H1 (cell line): ENCODE results near the gene PHKA2. TPM values are rescaled to one million over a fixed set of nuclear protein-coding genes. Genes with fewer than 3 reads are reported as not detected.

Experiments used
- CTCF ChIA-PET: fragments of 300-600 bp; sonication (Branson Sonifier 250); formaldehyde crosslinking; loops from one replicate; lab custom pipeline; 2021; ENCODE audit not compliant: partially characterized antibody; lab: Charles Lee
- POLR2A ChIA-PET: fragments of 300-600 bp; sonication (Branson Sonifier 250); formaldehyde crosslinking; loops from one replicate; lab custom pipeline; 2021; ENCODE audit warnings: inconsistent platforms; ENCODE audit not compliant: partially characterized antibody; lab: Charles Lee
- DNase-seq, 2 experiments: peaks; one replicate each; pipeline versions ENCODE4 v3.0.0 to v3.0.0-alpha.2; 2010 to 2022; ENCODE audit warnings: low spot score in 2 of 2, low read depth in 1 of 2, mixed read lengths in 1 of 2
- FAIRE-seq: peaks from 2 replicates; lab custom pipeline; 2011; peaks lifted over from hg19 to GRCh38; lab: Jason Lieb, UNC
- H2AFZ ChIP-seq: 2 replicates; pipeline ENCODE4 v1.8.1; 2012; ENCODE audit warnings: low read length, inconsistent platforms
- H2AK5ac ChIP-seq: 2 replicates; pipeline ENCODE4 v1.6.1; 2013; ENCODE audit warnings: low read depth, low read length
- H2BK120ac ChIP-seq: replicated peaks from 2 replicates; pipeline ENCODE3; 2013; ENCODE audit warnings: low read depth, low read length, inconsistent platforms
- H2BK12ac ChIP-seq: 2 replicates; pipeline ENCODE4 v1.6.1; 2013; ENCODE audit warnings: low read depth, low read length
- H2BK15ac ChIP-seq: 2 replicates; pipeline ENCODE4 v1.6.1; 2013; ENCODE audit warnings: low read length
- H2BK20ac ChIP-seq: 2 replicates; pipeline ENCODE4 v1.6.1; 2013; ENCODE audit warnings: low read length
- H2BK5ac ChIP-seq: 2 replicates; pipeline ENCODE4 v1.6.1; 2013; ENCODE audit warnings: low read depth, low read length
- H3K14ac ChIP-seq: 2 replicates; pipeline ENCODE4 v1.6.1; 2013; ENCODE audit warnings: inconsistent platforms; ENCODE audit not compliant: insufficient read length
- H3K18ac ChIP-seq: 2 replicates; pipeline ENCODE4 v1.6.1; 2013; ENCODE audit warnings: low read length; ENCODE audit errors: extremely low read depth
- H3K23ac ChIP-seq: 2 replicates; pipeline ENCODE4 v1.6.1; 2013; ENCODE audit warnings: inconsistent platforms; ENCODE audit not compliant: insufficient read length
- H3K23me2 ChIP-seq: 2 replicates; pipeline ENCODE4 v1.6.1; 2013; ENCODE audit warnings: low read depth, low read length
- H3K27ac ChIP-seq: 2 replicates; pipeline ENCODE4 v1.6.1; 2011; ENCODE audit warnings: low read depth, low read length, inconsistent platforms
- H3K27me3 ChIP-seq, 4 experiments: replicated peaks in 1 of 4; 1 replicate in 1 of 4; 2 replicates in 3 of 4; pipeline versions ENCODE4 v1.6.1 to v1.8.1; 2011 to 2013; ENCODE audit warnings: low read length in 3 of 4, mild to moderate bottlenecking in 3 of 4, inconsistent platforms in 2 of 4, mixed read lengths in 2 of 4, moderate library complexity in 1 of 4; ENCODE audit not compliant: control insufficient read depth in 3 of 4, insufficient read depth in 3 of 4; ENCODE audit errors: extremely low read depth in 1 of 4
- H3K36me3 ChIP-seq, 4 experiments: 2 replicates each; pipeline versions ENCODE4 v1.6.1 to v1.8.1; 2011 to 2013; ENCODE audit warnings: mild to moderate bottlenecking in 4 of 4, low read length in 3 of 4, moderate library complexity in 2 of 4, control low read depth in 1 of 4, inconsistent platforms in 1 of 4; ENCODE audit not compliant: insufficient read depth in 4 of 4, control insufficient read depth in 2 of 4
- H3K4ac ChIP-seq: replicated peaks from 2 replicates; pipeline ENCODE3; 2013; ENCODE audit warnings: low read length, low read depth, mixed read lengths, inconsistent platforms; ENCODE audit not compliant: insufficient read length
- H3K4me1 ChIP-seq, 4 experiments: replicated peaks in 1 of 4; 1 replicate in 1 of 4; 2 replicates in 3 of 4; pipeline versions ENCODE4 v1.6.1 to v1.8.1; 2011 to 2013; ENCODE audit warnings: low read length in 3 of 4, inconsistent platforms in 2 of 4, mixed read lengths in 1 of 4; ENCODE audit not compliant: insufficient read depth in 4 of 4, control insufficient read depth in 3 of 4
- H3K4me2 ChIP-seq, 2 experiments: 2 replicates each; pipeline versions ENCODE4 v1.6.1 to v1.8.1; 2011 to 2013; ENCODE audit warnings: low read depth in 2 of 2, low read length in 2 of 2, control low read depth in 1 of 2, inconsistent platforms in 1 of 2, mild to moderate bottlenecking in 1 of 2; ENCODE audit not compliant: insufficient read depth in 1 of 2
- H3K4me3 ChIP-seq, 4 experiments: fragments of 200-600, 300-600 bp in 1 of 4; sonication (generic), shearing (Covaris generic), sonication (Bioruptor Twin) in 1 of 4; 2 replicates each; pipeline versions ENCODE4 v1.5.1 to v1.8.1; 2011 to 2016; ENCODE audit warnings: low read length in 4 of 4, low read depth in 3 of 4, control low read depth in 2 of 4, inconsistent platforms in 2 of 4, mild to moderate bottlenecking in 2 of 4, mixed read lengths in 1 of 4, moderate library complexity in 1 of 4; ENCODE audit not compliant: insufficient read depth in 2 of 4; ENCODE audit errors: extremely low read depth in 1 of 4
- H3K56ac ChIP-seq: replicated peaks from 2 replicates; pipeline ENCODE3; 2013; ENCODE audit warnings: low read depth, mild to moderate bottlenecking, mixed read lengths, low read length, inconsistent platforms; ENCODE audit not compliant: insufficient read length
- H3K79me1 ChIP-seq: 2 replicates; pipeline ENCODE4 v1.6.1; 2013; ENCODE audit warnings: low read depth, low read length, control low read depth
- H3K79me2 ChIP-seq, 2 experiments: 2 replicates each; pipeline versions ENCODE4 v1.6.1 to v1.8.1; 2012 to 2013; ENCODE audit warnings: low read length in 2 of 2, mild to moderate bottlenecking in 2 of 2, inconsistent platforms in 1 of 2; ENCODE audit not compliant: insufficient read depth in 2 of 2, control insufficient read depth in 1 of 2
- H3K9ac ChIP-seq, 4 experiments: replicated peaks in 1 of 4; 1 replicate in 1 of 4; 2 replicates in 3 of 4; pipeline versions ENCODE4 v1.6.1 to v1.8.1; 2011 to 2013; ENCODE audit warnings: low read depth in 3 of 4, low read length in 3 of 4, control low read depth in 2 of 4, mild to moderate bottlenecking in 2 of 4, moderate library complexity in 2 of 4, inconsistent platforms in 1 of 4; ENCODE audit errors: extremely low read depth in 1 of 4
- H3K9me3 ChIP-seq, 2 experiments: 2 replicates each; pipeline versions ENCODE4 v1.6.1 to v1.8.1; 2012 to 2013; ENCODE audit warnings: mild to moderate bottlenecking in 2 of 2, moderate library complexity in 2 of 2, control low read depth in 1 of 2, inconsistent platforms in 1 of 2, low read depth in 1 of 2, low read length in 1 of 2, mixed read lengths in 1 of 2; ENCODE audit not compliant: insufficient read depth in 2 of 2
- H4K20me1 ChIP-seq, 2 experiments: replicated peaks in 1 of 2; 2 replicates each; pipeline versions ENCODE3 to v1.8.1; 2011 to 2013; ENCODE audit warnings: inconsistent platforms in 2 of 2, low read length in 2 of 2, mild to moderate bottlenecking in 1 of 2; ENCODE audit not compliant: insufficient read depth in 2 of 2, control insufficient read depth in 1 of 2
- H4K5ac ChIP-seq: 2 replicates; pipeline ENCODE4 v1.6.1; 2013; ENCODE audit warnings: low read length, low read depth, mixed read lengths, inconsistent platforms; ENCODE audit not compliant: insufficient read length
- H4K8ac ChIP-seq: 2 replicates; pipeline ENCODE4 v1.8.0; 2013; ENCODE audit warnings: mild to moderate bottlenecking, moderate library complexity, low read length, inconsistent platforms; ENCODE audit not compliant: insufficient read depth; ENCODE audit errors: extremely low read depth
- H4K91ac ChIP-seq: replicated peaks from 2 replicates; pipeline ENCODE3; 2013; ENCODE audit warnings: low read length, mixed read lengths, inconsistent platforms; ENCODE audit not compliant: insufficient read length
- BACH1 ChIP-seq: IDR thresholded peaks from 2 replicates; pipeline ENCODE4 v1.6.1; 2012; ENCODE audit warnings: low read length, improper control_type of control experiment
- BRCA1 ChIP-seq: IDR thresholded peaks from 2 replicates; pipeline ENCODE4 v1.6.1; 2012; ENCODE audit warnings: low read depth, low read length, improper control_type of control experiment
- CBX8 ChIP-seq: fragments of 300-800, 300-1000 bp; sonication (generic); IDR thresholded peaks from 2 replicates; pipeline ENCODE4 v1.7.1; 2016; ENCODE audit warnings: low read depth, low read length, borderline replicate concordance
- KDM1A ChIP-seq: fragments of 200-600, 300-600 bp; sonication (generic); IDR thresholded peaks from 2 replicates; pipeline ENCODE4 v1.7.1; 2016; ENCODE audit warnings: mild to moderate bottlenecking, low read length, borderline replicate concordance
- KDM5A ChIP-seq: fragments of 200-600 bp; IDR thresholded peaks from 2 replicates; pipeline ENCODE4 v1.7.1; 2012; ENCODE audit warnings: mild to moderate bottlenecking, low read length, inconsistent platforms, mixed read lengths
- NANOG ChIP-seq: IDR thresholded peaks from 2 replicates; pipeline ENCODE4 v1.6.1; 2011; ENCODE audit warnings: low read length, low read depth, mild to moderate bottlenecking, inconsistent platforms; ENCODE audit not compliant: insufficient read depth, poor library complexity, severe bottlenecking
- NRF1 ChIP-seq: IDR thresholded peaks from 2 replicates; pipeline ENCODE4 v1.6.1; 2011; ENCODE audit warnings: mild to moderate bottlenecking, low read depth, low read length, improper control_type of control experiment
- RBBP5 ChIP-seq: IDR thresholded peaks from 2 replicates; pipeline ENCODE4 v1.7.1; 2012; ENCODE audit warnings: low read depth, mild to moderate bottlenecking, inconsistent platforms, low read length, moderate library complexity, borderline replicate concordance
- RNF2 ChIP-seq: fragments of 200-900, 300-1000 bp; sonication (generic); IDR thresholded peaks from 2 replicates; pipeline ENCODE4 v1.7.1; 2016; ENCODE audit warnings: borderline replicate concordance, low read depth, mild to moderate bottlenecking, antibody characterized with exemption, low read length; ENCODE audit not compliant: poor library complexity, severe bottlenecking; ENCODE audit errors: missing control alignments
- SP2 ChIP-seq: IDR thresholded peaks from 2 replicates; pipeline ENCODE4 v1.6.1; 2012; ENCODE audit warnings: mild to moderate bottlenecking, low read length, inconsistent platforms
- YY1 ChIP-seq: IDR thresholded peaks from 2 replicates; pipeline ENCODE4 v1.6.1; 2011; ENCODE audit warnings: low read depth, mild to moderate bottlenecking, low read length
- WGBS, 2 experiments: shearing (Covaris generic) in 1 of 2; methylation state at CpG; one replicate each; pipeline versions ENCODE4 v1.1.6 to v1.1.7; 2013 to 2015; ENCODE audit warnings: low lambda C conversion rate in 2 of 2, mixed read lengths in 2 of 2, inconsistent platforms in 1 of 2, low coverage in 1 of 2, missing lambda C conversion rate in 1 of 2; ENCODE audit not compliant: insufficient replicate concordance in 2 of 2, insufficient coverage in 1 of 2, insufficient read length in 1 of 2; ENCODE audit errors: extremely low coverage in 1 of 2, missing lambda C conversion rate in 1 of 2; 5-methylcytosine and 5-hydroxymethylcytosine counted together
- polyA plus RNA-seq, 7 experiments: library from polyadenylated mRNA; depleted of rRNA in 3 of 7; stranded (reverse) in 5 of 7; unstranded in 2 of 7; fragments of >200 nt in 5 of 7; fragments of 200-250 nt in 2 of 7; gene quantifications; 1 replicate in 5 of 7; 2 replicates in 1 of 7; 4 replicates in 1 of 7; pipeline versions ENCODE4 v1.2.1 to v1.2.3, GENCODE V29; 2011 to 2013; ENCODE audit warnings: missing spikeins in 2 of 7, mixed read lengths in 2 of 7
- total RNA-seq: library from RNA; stranded (reverse); fragmentation: NEBNext Ultra II Directional; extraction: Animal tissue kit (Norgen Biotek cat#: 25700); gene quantifications from 2 replicates; pipeline ENCODE4 v1.2.1, GENCODE V29; 2021
- TF ChIP-seq, protein P1 (sequence below): IDR thresholded peaks from 2 replicates; pipeline ENCODE4 v1.6.1; 2012; ENCODE audit warnings: low read length, inconsistent platforms

The PHKA2 gene
- total and polyA plus RNA-seq, 2 of the 8 experiments (the other 6 are each of a cell fraction or from before 2014, with no cell fraction given): 28.1 to 35.8 TPM

- H3K4ac ChIP-seq: no peak overlapping the region
- H3K79me2 ChIP-seq: no peaks in the 10 kb centered on the region
- peaks cover 0 to 9% (median 5%) of the 10 kb centered on the region in 4 experiments; a peak in 4 of 8 replicates for H3K36me3 ChIP-seq
- H3K23ac ChIP-seq: no peak overlapping the region
- no peak overlapping the region for H2BK20ac ChIP-seq
- DNase-seq (no peak), FAIRE-seq (no peak)
- no peak overlapping the region for H2AK5ac ChIP-seq
- H3K27me3 ChIP-seq: no peaks in the 10 kb centered on the region
- no peak overlapping the region for H2BK120ac ChIP-seq
- H3K23me2 ChIP-seq: no peaks in the 10 kb centered on the region
- H3K79me1 ChIP-seq: no peaks in the 10 kb centered on the region
- H3K9ac ChIP-seq: no peak overlapping the region
- no peak overlapping the region for H2BK5ac ChIP-seq
- H4K20me1 ChIP-seq: no peaks in the 10 kb centered on the region
- H3K56ac ChIP-seq: no peak overlapping the region
- no peak overlapping the region for H2BK15ac ChIP-seq
- no peak overlapping the region for H3K18ac ChIP-seq
- WGBS, 2 experiments: 100% methylated on average over 2 of the region's 2 CpGs; no CpG with 5 or more reads in 1 of the 2 experiments
- H3K4me2 ChIP-seq: no peak overlapping the region
- H2BK12ac ChIP-seq: no peak overlapping the region
- CTCF ChIA-PET: interaction anchor here (0.9 to 1.3 kb wide), 2 partner anchors 9 to 27 kb away, joined by 3 to 4 read pairs; no protein-coding TSS in a partner anchor
- H4K91ac ChIP-seq: no peak overlapping the region
- no peak overlapping the region for H3K14ac ChIP-seq
- peaks cover 0 to 8% (median 4%) of the 10 kb centered on the region in 4 experiments; a peak in 4 of 7 replicates for H3K4me1 ChIP-seq
- H3K27ac ChIP-seq: no peak overlapping the region
- H3K9me3 ChIP-seq: no peaks in the 10 kb centered on the region
- H3K4me3 ChIP-seq: no peak overlapping the region
- POLR2A ChIA-PET: interaction anchor here (0.7 kb wide), 1 partner anchor 268 kb away, joined by 3 read pairs; no protein-coding TSS in a partner anchor
- no peak overlapping the region for H4K5ac ChIP-seq
- H2AFZ ChIP-seq: no peak overlapping the region
- H4K8ac ChIP-seq: no peak overlapping the region
- TF ChIP-seq SP2 (no peak), RBBP5 (no peak), YY1 (no peak), KDM5A (no peak), BRCA1 (no peak), NANOG (no peak), KDM1A (no peak), NRF1 (no peak), RNF2 (no peak), BACH1 (no peak), CBX8 (no peak)
- TF ChIP-seq, protein P1, sequence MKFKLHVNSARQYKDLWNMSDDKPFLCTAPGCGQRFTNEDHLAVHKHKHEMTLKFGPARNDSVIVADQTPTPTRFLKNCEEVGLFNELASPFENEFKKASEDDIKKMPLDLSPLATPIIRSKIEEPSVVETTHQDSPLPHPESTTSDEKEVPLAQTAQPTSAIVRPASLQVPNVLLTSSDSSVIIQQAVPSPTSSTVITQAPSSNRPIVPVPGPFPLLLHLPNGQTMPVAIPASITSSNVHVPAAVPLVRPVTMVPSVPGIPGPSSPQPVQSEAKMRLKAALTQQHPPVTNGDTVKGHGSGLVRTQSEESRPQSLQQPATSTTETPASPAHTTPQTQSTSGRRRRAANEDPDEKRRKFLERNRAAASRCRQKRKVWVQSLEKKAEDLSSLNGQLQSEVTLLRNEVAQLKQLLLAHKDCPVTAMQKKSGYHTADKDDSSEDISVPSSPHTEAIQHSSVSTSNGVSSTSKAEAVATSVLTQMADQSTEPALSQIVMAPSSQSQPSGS: no peak
Measured at GRCh38 chrX:18941896-18942295, 42.0 kb downstream of the PHKA2 start.
